ENCODE results near the gene SEPTIN12. TPM values are rescaled to one million over a fixed set of nuclear protein-coding genes. Genes with fewer than 3 reads are reported as not detected.

Gene SEPTIN12
- polyA plus RNA-seq, 3 donors = not detected

GRCh38 chr16:4777339-4778049 is 10.7 kb downstream of the SEPTIN12 start:
- H3K27me3 Mint-ChIP-seq (ENCODE audit: low read depth in 3 of 3) = peaks cover 0 to 2% (median 2%) of the 10 kb centered on the region in 3 donors
- Histone ChIP-seq H4K20me1 (ENCODE audit: insufficient read depth, low read length) (no peaks in the 10 kb centered on the region), H3K4me1 (ENCODE audit: control insufficient read depth in 1 of 2, insufficient read depth in 2 of 2, low read length in 2 of 2) (peaks cover 17 to 19% of the 10 kb centered on the region in 2 donors), H2AFZ (ENCODE audit: insufficient read depth, low read depth, low read length, poor library complexity, severe bottlenecking) (no peak overlapping the region), H3K27me3 (ENCODE audit: control insufficient read depth in 2 of 2, insufficient read depth in 2 of 2, low read length in 2 of 2) (no peaks in the 10 kb centered on the region), H3K27ac (ENCODE audit: low read depth in 1 of 2, low read length in 2 of 2) (no peak overlapping the region), H3K9me3 (replicated peaks in 1 of 2; ENCODE audit: control insufficient read depth in 1 of 2, insufficient read depth in 1 of 2, low read length in 2 of 2) (no peaks in the 10 kb centered on the region), H3K36me3 (replicated peaks in 1 of 2; ENCODE audit: control insufficient read depth in 1 of 2, insufficient read depth in 2 of 2, low read length in 2 of 2) (no peaks in the 10 kb centered on the region), H3K9ac (ENCODE audit: insufficient read depth, low read length, poor library complexity, severe bottlenecking) (no peak overlapping the region), H3K79me2 (ENCODE audit: insufficient read depth, low read length) (no peaks in the 10 kb centered on the region), H3K4me3 (replicated peaks in 1 of 3; ENCODE audit: low read depth in 2 of 3, low read length in 3 of 3) (no peak overlapping the region), H3K4me2 (replicated peaks; ENCODE audit: extremely low read depth, low read length, poor library complexity, severe bottlenecking) (no peak overlapping the region)
- peaks cover 0 to 2% (median 0%) of the 10 kb centered on the region in 7 donors for H3K9me3 Mint-ChIP-seq
- DNase-seq = no peak
- no peak overlapping the region for H3K27ac Mint-ChIP-seq
- 93% methylated on average over 10 of the region's 17 CpGs for WGBS (ENCODE audit: insufficient coverage)
- no peak for TF ChIP-seq CTCF (IDR thresholded peaks at IDR 0.05)
- H3K4me3 Mint-ChIP-seq = no peak overlapping the region
- no peaks in the 10 kb centered on the region for H3K36me3 Mint-ChIP-seq
- intact Hi-C loops (cut with micrococcal nuclease) = no loop called here
- peaks cover 31% of the 10 kb centered on the region for H3K4me1 Mint-ChIP-seq

GRCh38 chr16:4776141-4776705 is 11.9 kb downstream of the SEPTIN12 start:
- Histone ChIP-seq H3K9me3 (replicated peaks in 1 of 2; ENCODE audit: control insufficient read depth in 1 of 2, insufficient read depth in 1 of 2, low read length in 2 of 2) (no peaks in the 10 kb centered on the region), H3K4me1 (ENCODE audit: control insufficient read depth in 1 of 2, insufficient read depth in 2 of 2, low read length in 2 of 2) (peaks cover 6 to 12% of the 10 kb centered on the region in 2 donors), H3K79me2 (ENCODE audit: insufficient read depth, low read length) (no peaks in the 10 kb centered on the region), H3K27ac (ENCODE audit: low read depth in 1 of 2, low read length in 2 of 2) (no peak overlapping the region), H3K36me3 (replicated peaks in 1 of 2; ENCODE audit: control insufficient read depth in 1 of 2, insufficient read depth in 2 of 2, low read length in 2 of 2) (no peaks in the 10 kb centered on the region), H3K9ac (ENCODE audit: insufficient read depth, low read length, poor library complexity, severe bottlenecking) (no peak overlapping the region), H2AFZ (ENCODE audit: insufficient read depth, low read depth, low read length, poor library complexity, severe bottlenecking) (no peak overlapping the region), H3K4me3 (replicated peaks in 1 of 3; ENCODE audit: low read depth in 2 of 3, low read length in 3 of 3) (no peak overlapping the region), H3K27me3 (ENCODE audit: control insufficient read depth in 2 of 2, insufficient read depth in 2 of 2, low read length in 2 of 2) (no peaks in the 10 kb centered on the region), H4K20me1 (ENCODE audit: insufficient read depth, low read length) (no peaks in the 10 kb centered on the region), H3K4me2 (replicated peaks; ENCODE audit: extremely low read depth, low read length, poor library complexity, severe bottlenecking) (no peak overlapping the region)
- intact Hi-C loops (cut with micrococcal nuclease) = no loop called here
- DNase-seq = no peak
- Mint-ChIP-seq H3K4me1 (peaks cover 23% of the 10 kb centered on the region), H3K27ac (no peak overlapping the region), H3K4me3 (no peak overlapping the region), H3K9me3 (peaks cover 0 to 2% (median 0%) of the 10 kb centered on the region in 7 donors), H3K36me3 (no peaks in the 10 kb centered on the region), H3K27me3 (ENCODE audit: low read depth in 3 of 3) (peaks cover 0 to 2% (median 1%) of the 10 kb centered on the region in 3 donors)
- no peak for TF ChIP-seq CTCF (IDR thresholded peaks at IDR 0.05)
- 86% methylated on average over 1 of the region's 2 CpGs for WGBS (ENCODE audit: insufficient coverage)
